Measurements from ENCODE around the gene FHIT. TPM values are rescaled to one million over a fixed set of nuclear protein-coding genes. Genes with fewer than 3 reads are reported as not detected.

FHIT gene
- total and polyA plus RNA-seq, 4 donors, result 2.1 to 14.7 (median 6.6) TPM

DNA sequence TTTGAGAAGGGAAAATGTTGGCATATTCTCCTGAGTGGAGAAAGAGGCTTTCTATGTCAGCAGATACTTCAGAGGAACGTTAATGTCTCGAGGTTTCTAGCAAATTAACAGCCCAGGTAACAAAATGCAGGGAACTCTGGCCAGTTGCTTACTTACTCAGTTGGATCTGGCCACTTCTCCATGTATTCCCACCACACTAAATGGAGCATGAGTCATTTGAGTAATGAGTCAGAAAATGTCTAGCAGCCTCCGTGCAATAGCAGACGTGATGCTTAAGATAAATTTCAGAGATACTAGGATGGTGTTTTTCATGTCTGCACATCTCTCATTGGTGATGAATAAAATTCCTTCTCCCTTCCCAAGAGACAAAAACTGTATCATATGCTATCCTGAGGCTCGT, 671.5 kb downstream of the FHIT start:
- H3K4me3 ChIP-seq (ENCODE audit: low read depth in 1 of 3, low read length in 3 of 3), result no peak overlapping the region
- no peak overlapping the region for H3K27ac ChIP-seq (ENCODE audit: low read depth in 1 of 2, low read length in 2 of 2)
- DNase-seq (ENCODE audit: low spot score), result no peak
- WGBS, result 89% methylated on average over 5 of the region's 5 CpGs
- no peaks in the 10 kb centered on the region for H3K4me1 ChIP-seq (ENCODE audit: control insufficient read depth in 4 of 4, insufficient read depth in 4 of 4, low read length in 3 of 4)
- no peaks in the 10 kb centered on the region for H3K9me3 ChIP-seq (ENCODE audit: control insufficient read depth in 4 of 4, low read length in 3 of 4)
- no peak overlapping the region for H3K9ac ChIP-seq (ENCODE audit: low read depth in 1 of 2, low read length in 2 of 2)
- no peaks in the 10 kb centered on the region for H3K36me3 ChIP-seq (ENCODE audit: control insufficient read depth in 4 of 4, insufficient read depth in 3 of 4, low read depth in 1 of 4, low read length in 3 of 4)
- no peaks in the 10 kb centered on the region for H3K27me3 ChIP-seq (ENCODE audit: control insufficient read depth in 4 of 4, insufficient read depth in 4 of 4, low read length in 3 of 4)
- no peak for TF ChIP-seq RAD21 (IDR thresholded peaks at IDR 0.05)
- TF ChIP-seq YY1 (IDR thresholded peaks at IDR 0.05), result no peak
- no peak for TF ChIP-seq JUND (IDR thresholded peaks at IDR 0.05)
- TF ChIP-seq NR2F2 (IDR thresholded peaks at IDR 0.05), result no peak

- 95% methylated on average over 1 of the region's 1 CpG for WGBS
- Histone ChIP-seq H3K27ac (ENCODE audit: low read depth in 1 of 2, low read length in 2 of 2) (no peak overlapping the region), H3K36me3 (ENCODE audit: control insufficient read depth in 4 of 4, insufficient read depth in 3 of 4, low read depth in 1 of 4, low read length in 3 of 4) (no peaks in the 10 kb centered on the region), H3K9ac (ENCODE audit: low read depth in 1 of 2, low read length in 2 of 2) (no peak overlapping the region), H3K4me1 (ENCODE audit: control insufficient read depth in 4 of 4, insufficient read depth in 4 of 4, low read length in 3 of 4) (no peaks in the 10 kb centered on the region), H3K9me3 (ENCODE audit: control insufficient read depth in 4 of 4, low read length in 3 of 4) (no peaks in the 10 kb centered on the region), H3K4me3 (ENCODE audit: low read depth in 1 of 3, low read length in 3 of 3) (no peak overlapping the region), H3K27me3 (ENCODE audit: control insufficient read depth in 4 of 4, insufficient read depth in 4 of 4, low read length in 3 of 4) (no peaks in the 10 kb centered on the region)
- DNase-seq (ENCODE audit: low spot score), result no peak
- TF ChIP-seq TAF1 (conservative IDR thresholded peaks at IDR 0.05) (no peak), REST (IDR thresholded peaks at IDR 0.05) (no peak), NR2F2 (IDR thresholded peaks at IDR 0.05) (no peak), RAD21 (IDR thresholded peaks at IDR 0.05) (no peak), RXRA (IDR thresholded peaks at IDR 0.05) (no peak), HNF4A (conservative IDR thresholded peaks at IDR 0.05) (no peak), HNF4G (IDR thresholded peaks at IDR 0.05) (no peak), GABPA (IDR thresholded peaks at IDR 0.05 in 1 of 2, conservative IDR thresholded peaks at IDR 0.05 in 1 of 2) (no peak), ATF3 (IDR thresholded peaks at IDR 0.05) (no peak), JUND (IDR thresholded peaks at IDR 0.05) (no peak), FOXA2 (IDR thresholded peaks at IDR 0.05) (no peak), EGR1 (IDR thresholded peaks at IDR 0.05; ENCODE audit: low read depth in 2 of 2) (no peak), FOXA1 (IDR thresholded peaks at IDR 0.05) (no peak), YY1 (IDR thresholded peaks at IDR 0.05) (no peak), SP1 (IDR thresholded peaks at IDR 0.05) (no peak)
- TF ChIP-seq, protein P1, sequence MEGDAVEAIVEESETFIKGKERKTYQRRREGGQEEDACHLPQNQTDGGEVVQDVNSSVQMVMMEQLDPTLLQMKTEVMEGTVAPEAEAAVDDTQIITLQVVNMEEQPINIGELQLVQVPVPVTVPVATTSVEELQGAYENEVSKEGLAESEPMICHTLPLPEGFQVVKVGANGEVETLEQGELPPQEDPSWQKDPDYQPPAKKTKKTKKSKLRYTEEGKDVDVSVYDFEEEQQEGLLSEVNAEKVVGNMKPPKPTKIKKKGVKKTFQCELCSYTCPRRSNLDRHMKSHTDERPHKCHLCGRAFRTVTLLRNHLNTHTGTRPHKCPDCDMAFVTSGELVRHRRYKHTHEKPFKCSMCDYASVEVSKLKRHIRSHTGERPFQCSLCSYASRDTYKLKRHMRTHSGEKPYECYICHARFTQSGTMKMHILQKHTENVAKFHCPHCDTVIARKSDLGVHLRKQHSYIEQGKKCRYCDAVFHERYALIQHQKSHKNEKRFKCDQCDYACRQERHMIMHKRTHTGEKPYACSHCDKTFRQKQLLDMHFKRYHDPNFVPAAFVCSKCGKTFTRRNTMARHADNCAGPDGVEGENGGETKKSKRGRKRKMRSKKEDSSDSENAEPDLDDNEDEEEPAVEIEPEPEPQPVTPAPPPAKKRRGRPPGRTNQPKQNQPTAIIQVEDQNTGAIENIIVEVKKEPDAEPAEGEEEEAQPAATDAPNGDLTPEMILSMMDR (IDR thresholded peaks at IDR 0.05; ENCODE audit: low read depth, low read length, missing input control), result no peak
- TF ChIP-seq, protein P2, sequence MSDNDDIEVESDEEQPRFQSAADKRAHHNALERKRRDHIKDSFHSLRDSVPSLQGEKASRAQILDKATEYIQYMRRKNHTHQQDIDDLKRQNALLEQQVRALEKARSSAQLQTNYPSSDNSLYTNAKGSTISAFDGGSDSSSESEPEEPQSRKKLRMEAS (IDR thresholded peaks at IDR 0.05), result no peak
- TF ChIP-seq, protein P3, sequence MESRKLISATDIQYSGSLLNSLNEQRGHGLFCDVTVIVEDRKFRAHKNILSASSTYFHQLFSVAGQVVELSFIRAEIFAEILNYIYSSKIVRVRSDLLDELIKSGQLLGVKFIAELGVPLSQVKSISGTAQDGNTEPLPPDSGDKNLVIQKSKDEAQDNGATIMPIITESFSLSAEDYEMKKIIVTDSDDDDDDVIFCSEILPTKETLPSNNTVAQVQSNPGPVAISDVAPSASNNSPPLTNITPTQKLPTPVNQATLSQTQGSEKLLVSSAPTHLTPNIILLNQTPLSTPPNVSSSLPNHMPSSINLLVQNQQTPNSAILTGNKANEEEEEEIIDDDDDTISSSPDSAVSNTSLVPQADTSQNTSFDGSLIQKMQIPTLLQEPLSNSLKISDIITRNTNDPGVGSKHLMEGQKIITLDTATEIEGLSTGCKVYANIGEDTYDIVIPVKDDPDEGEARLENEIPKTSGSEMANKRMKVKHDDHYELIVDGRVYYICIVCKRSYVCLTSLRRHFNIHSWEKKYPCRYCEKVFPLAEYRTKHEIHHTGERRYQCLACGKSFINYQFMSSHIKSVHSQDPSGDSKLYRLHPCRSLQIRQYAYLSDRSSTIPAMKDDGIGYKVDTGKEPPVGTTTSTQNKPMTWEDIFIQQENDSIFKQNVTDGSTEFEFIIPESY (IDR thresholded peaks at IDR 0.05), result no peak
Observed at GRCh38 chr3:60578936-60579335, 672.3 kb downstream of the FHIT start.

All from liver (tissue), 9 donors.